Liver (tissue), 9 donors: ENCODE results near the gene HAND2. TPM values are rescaled to one million over a fixed set of nuclear protein-coding genes. Genes with fewer than 3 reads are reported as not detected.

ENCODE experiments used
- DNase-seq: peaks from one replicate; pipeline ENCODE4 v3.0.0-alpha.2; 2017; ENCODE audit warnings: low spot score
- H3K27ac ChIP-seq, 2 donors: one replicate each; pipeline ENCODE4 v1.7.0; 2013; ENCODE audit warnings: inconsistent platforms in 2 of 2, low read length in 2 of 2, control low read depth in 1 of 2, low read depth in 1 of 2, mild to moderate bottlenecking in 1 of 2
- H3K27me3 ChIP-seq, 4 donors: one replicate each; pipeline versions ENCODE4 v1.6.1 to v1.7.0; 2013; ENCODE audit warnings: low read length in 3 of 4, inconsistent platforms in 1 of 4, mild to moderate bottlenecking in 1 of 4, moderate library complexity in 1 of 4; ENCODE audit not compliant: control insufficient read depth in 4 of 4, insufficient read depth in 4 of 4
- H3K36me3 ChIP-seq, 4 donors: one replicate each; pipeline versions ENCODE4 v1.6.1 to v1.7.0; 2013; ENCODE audit warnings: low read length in 3 of 4, mild to moderate bottlenecking in 3 of 4, low read depth in 1 of 4, moderate library complexity in 1 of 4; ENCODE audit not compliant: control insufficient read depth in 4 of 4, insufficient read depth in 3 of 4
- H3K4me1 ChIP-seq, 4 donors: one replicate each; pipeline versions ENCODE4 v1.6.1 to v1.7.0; 2013; ENCODE audit warnings: low read length in 3 of 4, mild to moderate bottlenecking in 3 of 4, moderate library complexity in 1 of 4; ENCODE audit not compliant: control insufficient read depth in 4 of 4, insufficient read depth in 4 of 4
- H3K4me3 ChIP-seq, 3 donors: one replicate each; pipeline versions ENCODE4 v1.6.1 to v1.7.0; 2013; ENCODE audit warnings: low read length in 3 of 3, control low read depth in 1 of 3, low read depth in 1 of 3, mild to moderate bottlenecking in 1 of 3
- H3K9ac ChIP-seq, 2 donors: one replicate each; pipeline ENCODE4 v1.7.0; 2013; ENCODE audit warnings: low read length in 2 of 2, mild to moderate bottlenecking in 2 of 2, moderate library complexity in 2 of 2, control low read depth in 1 of 2, low read depth in 1 of 2
- H3K9me3 ChIP-seq, 4 donors: one replicate each; pipeline versions ENCODE4 v1.6.1 to v1.7.0; 2013; ENCODE audit warnings: low read length in 3 of 4; ENCODE audit not compliant: control insufficient read depth in 4 of 4
- EGR1 ChIP-seq, 2 donors: IDR thresholded peaks; 2 replicates each; pipeline ENCODE4 v1.6.1; 2016 to 2018; ENCODE audit warnings: antibody characterized with exemption in 2 of 2, low read depth in 2 of 2
- FOXA1 ChIP-seq: IDR thresholded peaks from 2 replicates; pipeline ENCODE4 v1.6.1; 2016; ENCODE audit warnings: antibody characterized with exemption
- FOXA2 ChIP-seq: IDR thresholded peaks from 2 replicates; pipeline ENCODE4 v1.6.1; 2016; ENCODE audit warnings: antibody characterized with exemption
- GABPA ChIP-seq, 2 donors: IDR thresholded peaks in 1 of 2; conservative IDR thresholded peaks in 1 of 2; 2 replicates each; pipeline ENCODE4 v1.6.1; 2016; ENCODE audit warnings: antibody characterized with exemption in 2 of 2, mild to moderate bottlenecking in 1 of 2, moderate library complexity in 1 of 2
- HNF4A ChIP-seq, 2 donors: conservative IDR thresholded peaks; 2 replicates each; pipeline ENCODE4 v1.6.1; 2016; ENCODE audit warnings: antibody characterized with exemption in 2 of 2, mild to moderate bottlenecking in 2 of 2
- HNF4G ChIP-seq: IDR thresholded peaks from 2 replicates; pipeline ENCODE4 v1.6.1; 2016; ENCODE audit warnings: antibody characterized with exemption
- NR2F2 ChIP-seq: IDR thresholded peaks from 2 replicates; pipeline ENCODE4 v1.6.1; 2016; ENCODE audit warnings: antibody characterized with exemption
- RAD21 ChIP-seq, 2 donors: IDR thresholded peaks; 2 replicates each; pipeline ENCODE4 v1.6.1; 2016; ENCODE audit warnings: antibody characterized with exemption in 2 of 2, mild to moderate bottlenecking in 2 of 2
- RXRA ChIP-seq, 2 donors: IDR thresholded peaks; 2 replicates each; pipeline ENCODE4 v1.6.1; 2017 to 2018; ENCODE audit warnings: antibody characterized with exemption in 2 of 2, mild to moderate bottlenecking in 1 of 2
- SP1 ChIP-seq: IDR thresholded peaks from 2 replicates; pipeline ENCODE4 v1.6.1; 2018; ENCODE audit warnings: antibody characterized with exemption, mild to moderate bottlenecking
- TAF1 ChIP-seq: conservative IDR thresholded peaks from 2 replicates; pipeline ENCODE4 v1.6.1; 2016; ENCODE audit warnings: antibody characterized with exemption, mild to moderate bottlenecking
- YY1 ChIP-seq: IDR thresholded peaks from 2 replicates; pipeline ENCODE4 v1.6.1; 2016; ENCODE audit warnings: antibody characterized with exemption, mild to moderate bottlenecking
- WGBS: extraction: QIAGEN DNeasy Blood & Tissue Kit; methylation state at CpG from one replicate; pipeline ENCODE4 v1.1.7; 2013; 5-methylcytosine and 5-hydroxymethylcytosine counted together
- polyA plus RNA-seq, 2 donors: library from polyadenylated mRNA; stranded (reverse) in 1 of 2; unstranded in 1 of 2; fragments of 200-250 nt in 1 of 2; fragments of >200 nt in 1 of 2; fragmentation: Nextera tagmentation in 1 of 2; extraction: Ambion mirVana in 1 of 2; gene quantifications; one replicate each; pipeline versions ENCODE4 v1.2.1 to v1.2.3, GENCODE V29; 2013 to 2015
- total RNA-seq, 2 donors: library from RNA; depleted of rRNA; stranded (reverse); fragments of >200 nt; gene quantifications; one replicate each; pipeline ENCODE4 v1.2.3, GENCODE V29; 2014
- TF ChIP-seq, protein P1 (sequence below): IDR thresholded peaks from 2 replicates; pipeline ENCODE4 v1.6.1; 2016; ENCODE audit warnings: antibody characterized with exemption
- TF ChIP-seq, protein P2 (sequence below): IDR thresholded peaks from 2 replicates; pipeline ENCODE4 v1.6.1; 2016; ENCODE audit warnings: antibody characterized with exemption, mild to moderate bottlenecking
- TF ChIP-seq, protein P3 (sequence below): IDR thresholded peaks from 2 replicates; pipeline ENCODE4 v1.6.1; 2016; ENCODE audit warnings: antibody characterized with exemption
- TF ChIP-seq, protein P4 (sequence below): IDR thresholded peaks from 2 replicates; pipeline ENCODE4 v1.6.1; 2016; ENCODE audit warnings: antibody characterized with exemption
- TF ChIP-seq, protein P5 (sequence below): fragments of 150-350 bp; IDR thresholded peaks from 2 replicates; pipeline ENCODE4 v1.5.1; 2017; ENCODE audit warnings: improper control_type of control experiment, low read depth, low read length; ENCODE audit not compliant: missing input control
- donor health status: healthy.
- donor health status: healthy.
- donor health status: healthy.
- donor health status: healthy.
- donor health status: healthy.

HAND2 gene
- total and polyA plus RNA-seq, 4 donors: 2.1 to 4.7 (median 3.7) TPM

DNA sequence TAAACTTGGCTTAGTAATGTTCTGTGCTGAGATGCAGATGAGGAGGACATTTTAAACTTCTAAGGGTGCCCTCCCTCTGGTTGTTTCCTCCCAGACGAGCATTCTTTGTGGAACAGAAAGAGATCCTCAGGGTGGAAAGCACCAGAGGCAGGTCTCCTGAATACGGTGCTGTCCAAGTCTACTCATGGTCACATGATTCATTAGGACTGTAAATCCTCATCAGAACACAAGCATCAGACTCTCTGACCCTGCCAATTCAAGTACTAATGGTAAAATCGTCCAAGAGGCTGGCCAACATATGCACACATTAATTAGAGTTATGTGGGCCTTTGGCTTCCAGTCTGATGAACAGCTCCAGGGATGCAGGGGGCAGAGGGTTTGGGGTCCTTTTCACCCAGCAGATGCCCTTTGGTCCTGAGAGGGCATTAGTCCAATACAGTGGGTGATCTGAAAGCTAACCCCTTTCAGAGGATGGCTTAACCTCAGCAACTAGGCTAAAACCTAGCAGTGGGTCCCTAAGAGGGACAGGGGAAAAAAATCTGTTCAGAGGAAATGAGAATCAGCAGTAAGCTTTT lies 18.2 kb downstream of the HAND2 start:
- Histone ChIP-seq H3K27me3 (peaks cover 4 to 19% (median 13%) of the 10 kb centered on the region in 4 donors), H3K36me3 (no peaks in the 10 kb centered on the region), H3K4me1 (peaks cover 0 to 16% (median 4%) of the 10 kb centered on the region in 4 donors), H3K9ac (no peak overlapping the region), H3K27ac (no peak overlapping the region), H3K9me3 (no peaks in the 10 kb centered on the region), H3K4me3 (no peak overlapping the region)
- 22% methylated on average over 3 of the region's 3 CpGs for WGBS
- no peak for TF ChIP-seq NR2F2
- TF ChIP-seq SP1: no peak
- no peak for TF ChIP-seq HNF4A (conservative IDR thresholded peaks at IDR 0.05)
- no peak for TF ChIP-seq GABPA (IDR thresholded peaks at IDR 0.05 in 1 of 2, conservative IDR thresholded peaks at IDR 0.05 in 1 of 2)
- TF ChIP-seq, protein P1, sequence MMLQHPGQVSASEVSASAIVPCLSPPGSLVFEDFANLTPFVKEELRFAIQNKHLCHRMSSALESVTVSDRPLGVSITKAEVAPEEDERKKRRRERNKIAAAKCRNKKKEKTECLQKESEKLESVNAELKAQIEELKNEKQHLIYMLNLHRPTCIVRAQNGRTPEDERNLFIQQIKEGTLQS: no peak
- no peak for TF ChIP-seq FOXA2
- TF ChIP-seq, protein P2, sequence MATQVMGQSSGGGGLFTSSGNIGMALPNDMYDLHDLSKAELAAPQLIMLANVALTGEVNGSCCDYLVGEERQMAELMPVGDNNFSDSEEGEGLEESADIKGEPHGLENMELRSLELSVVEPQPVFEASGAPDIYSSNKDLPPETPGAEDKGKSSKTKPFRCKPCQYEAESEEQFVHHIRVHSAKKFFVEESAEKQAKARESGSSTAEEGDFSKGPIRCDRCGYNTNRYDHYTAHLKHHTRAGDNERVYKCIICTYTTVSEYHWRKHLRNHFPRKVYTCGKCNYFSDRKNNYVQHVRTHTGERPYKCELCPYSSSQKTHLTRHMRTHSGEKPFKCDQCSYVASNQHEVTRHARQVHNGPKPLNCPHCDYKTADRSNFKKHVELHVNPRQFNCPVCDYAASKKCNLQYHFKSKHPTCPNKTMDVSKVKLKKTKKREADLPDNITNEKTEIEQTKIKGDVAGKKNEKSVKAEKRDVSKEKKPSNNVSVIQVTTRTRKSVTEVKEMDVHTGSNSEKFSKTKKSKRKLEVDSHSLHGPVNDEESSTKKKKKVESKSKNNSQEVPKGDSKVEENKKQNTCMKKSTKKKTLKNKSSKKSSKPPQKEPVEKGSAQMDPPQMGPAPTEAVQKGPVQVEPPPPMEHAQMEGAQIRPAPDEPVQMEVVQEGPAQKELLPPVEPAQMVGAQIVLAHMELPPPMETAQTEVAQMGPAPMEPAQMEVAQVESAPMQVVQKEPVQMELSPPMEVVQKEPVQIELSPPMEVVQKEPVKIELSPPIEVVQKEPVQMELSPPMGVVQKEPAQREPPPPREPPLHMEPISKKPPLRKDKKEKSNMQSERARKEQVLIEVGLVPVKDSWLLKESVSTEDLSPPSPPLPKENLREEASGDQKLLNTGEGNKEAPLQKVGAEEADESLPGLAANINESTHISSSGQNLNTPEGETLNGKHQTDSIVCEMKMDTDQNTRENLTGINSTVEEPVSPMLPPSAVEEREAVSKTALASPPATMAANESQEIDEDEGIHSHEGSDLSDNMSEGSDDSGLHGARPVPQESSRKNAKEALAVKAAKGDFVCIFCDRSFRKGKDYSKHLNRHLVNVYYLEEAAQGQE: no peak
- no peak for TF ChIP-seq HNF4G
- TF ChIP-seq YY1: no peak
- no peak for TF ChIP-seq TAF1
- no peak for TF ChIP-seq RXRA (IDR thresholded peaks at IDR 0.05)
- TF ChIP-seq, protein P3, sequence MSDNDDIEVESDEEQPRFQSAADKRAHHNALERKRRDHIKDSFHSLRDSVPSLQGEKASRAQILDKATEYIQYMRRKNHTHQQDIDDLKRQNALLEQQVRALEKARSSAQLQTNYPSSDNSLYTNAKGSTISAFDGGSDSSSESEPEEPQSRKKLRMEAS: no peak
- TF ChIP-seq, protein P4, sequence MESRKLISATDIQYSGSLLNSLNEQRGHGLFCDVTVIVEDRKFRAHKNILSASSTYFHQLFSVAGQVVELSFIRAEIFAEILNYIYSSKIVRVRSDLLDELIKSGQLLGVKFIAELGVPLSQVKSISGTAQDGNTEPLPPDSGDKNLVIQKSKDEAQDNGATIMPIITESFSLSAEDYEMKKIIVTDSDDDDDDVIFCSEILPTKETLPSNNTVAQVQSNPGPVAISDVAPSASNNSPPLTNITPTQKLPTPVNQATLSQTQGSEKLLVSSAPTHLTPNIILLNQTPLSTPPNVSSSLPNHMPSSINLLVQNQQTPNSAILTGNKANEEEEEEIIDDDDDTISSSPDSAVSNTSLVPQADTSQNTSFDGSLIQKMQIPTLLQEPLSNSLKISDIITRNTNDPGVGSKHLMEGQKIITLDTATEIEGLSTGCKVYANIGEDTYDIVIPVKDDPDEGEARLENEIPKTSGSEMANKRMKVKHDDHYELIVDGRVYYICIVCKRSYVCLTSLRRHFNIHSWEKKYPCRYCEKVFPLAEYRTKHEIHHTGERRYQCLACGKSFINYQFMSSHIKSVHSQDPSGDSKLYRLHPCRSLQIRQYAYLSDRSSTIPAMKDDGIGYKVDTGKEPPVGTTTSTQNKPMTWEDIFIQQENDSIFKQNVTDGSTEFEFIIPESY: no peak
- no peak for DNase-seq

DNA sequence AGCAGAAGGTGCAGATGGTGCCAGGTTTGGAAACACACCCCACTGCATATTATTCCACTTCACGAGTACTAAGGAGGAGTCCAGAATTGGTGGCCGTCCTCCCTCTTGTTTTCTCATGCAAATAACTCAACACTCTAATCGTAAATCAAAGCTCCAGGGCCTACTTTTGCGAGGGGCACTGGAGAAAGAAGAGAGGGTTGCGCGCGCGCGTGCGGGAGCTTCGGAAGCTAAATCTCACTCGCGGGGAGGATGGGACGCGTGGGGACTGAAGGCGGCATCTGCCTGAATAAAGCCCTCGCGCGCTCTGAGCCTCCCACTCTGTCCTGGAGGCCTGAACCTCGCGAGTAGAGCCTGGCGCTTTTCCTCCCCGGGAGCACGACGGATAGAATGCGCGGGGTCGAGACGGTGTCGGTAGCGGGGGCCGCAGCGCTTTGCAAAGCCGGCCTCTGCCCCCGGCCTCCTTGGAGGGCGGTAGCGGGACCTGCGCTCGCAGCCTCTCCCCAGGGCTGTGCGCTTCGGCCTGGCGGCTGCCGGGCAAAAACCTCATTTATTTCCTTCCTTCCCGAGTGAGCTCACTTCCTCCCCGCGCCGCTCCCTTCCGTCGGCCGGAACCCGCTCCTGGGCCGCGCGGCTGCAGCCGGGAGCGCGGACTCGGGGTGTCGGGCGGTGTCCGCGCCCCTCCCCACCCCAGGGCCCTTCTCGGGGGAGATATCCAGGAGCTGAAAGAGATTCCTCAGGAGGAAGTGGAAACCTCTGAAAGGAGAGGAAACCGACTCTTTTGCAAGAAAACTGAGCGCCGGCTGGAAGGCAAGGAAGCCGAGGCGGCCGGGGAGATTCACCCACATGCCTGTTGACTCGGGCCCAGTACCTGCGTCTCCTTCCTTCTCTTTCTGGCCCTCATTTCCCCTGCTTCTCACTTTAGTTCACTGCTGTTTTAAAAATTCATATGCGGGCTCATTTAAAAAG lies 20.7 kb downstream of the HAND2 start:
- H3K4me1 ChIP-seq: peaks cover 4 to 21% (median 7%) of the 10 kb centered on the region in 4 donors
- H3K9me3 ChIP-seq: no peaks in the 10 kb centered on the region
- 8% methylated on average over 72 of the region's 72 CpGs for WGBS
- no peak for DNase-seq
- peaks cover 7 to 24% (median 15%) of the 10 kb centered on the region in 4 donors for H3K27me3 ChIP-seq
- peak overlapping the region; percentile 37 to 44 for H3K27ac ChIP-seq
- H3K36me3 ChIP-seq: no peaks in the 10 kb centered on the region
- no peak overlapping the region for H3K9ac ChIP-seq
- peak overlapping the region in 1 of 3 donors; percentile 34 for H3K4me3 ChIP-seq
- TF ChIP-seq, protein P2: no peak
- TF ChIP-seq FOXA2 (no peak), TAF1 (no peak), NR2F2 (no peak), FOXA1 (no peak), GABPA (IDR thresholded peaks at IDR 0.05 in 1 of 2, conservative IDR thresholded peaks at IDR 0.05 in 1 of 2) (no peak), EGR1 (IDR thresholded peaks at IDR 0.05; ENCODE audit: low read depth in 2 of 2) (no peak), RXRA (IDR thresholded peaks at IDR 0.05) (no peak), RAD21 (IDR thresholded peaks at IDR 0.05) (no peak), YY1 (no peak), SP1 (no peak)
- TF ChIP-seq, protein P5, sequence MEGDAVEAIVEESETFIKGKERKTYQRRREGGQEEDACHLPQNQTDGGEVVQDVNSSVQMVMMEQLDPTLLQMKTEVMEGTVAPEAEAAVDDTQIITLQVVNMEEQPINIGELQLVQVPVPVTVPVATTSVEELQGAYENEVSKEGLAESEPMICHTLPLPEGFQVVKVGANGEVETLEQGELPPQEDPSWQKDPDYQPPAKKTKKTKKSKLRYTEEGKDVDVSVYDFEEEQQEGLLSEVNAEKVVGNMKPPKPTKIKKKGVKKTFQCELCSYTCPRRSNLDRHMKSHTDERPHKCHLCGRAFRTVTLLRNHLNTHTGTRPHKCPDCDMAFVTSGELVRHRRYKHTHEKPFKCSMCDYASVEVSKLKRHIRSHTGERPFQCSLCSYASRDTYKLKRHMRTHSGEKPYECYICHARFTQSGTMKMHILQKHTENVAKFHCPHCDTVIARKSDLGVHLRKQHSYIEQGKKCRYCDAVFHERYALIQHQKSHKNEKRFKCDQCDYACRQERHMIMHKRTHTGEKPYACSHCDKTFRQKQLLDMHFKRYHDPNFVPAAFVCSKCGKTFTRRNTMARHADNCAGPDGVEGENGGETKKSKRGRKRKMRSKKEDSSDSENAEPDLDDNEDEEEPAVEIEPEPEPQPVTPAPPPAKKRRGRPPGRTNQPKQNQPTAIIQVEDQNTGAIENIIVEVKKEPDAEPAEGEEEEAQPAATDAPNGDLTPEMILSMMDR: no peak
- TF ChIP-seq, protein P1: no peak
